HuH-7.5 (cell line): Measurements from ENCODE around the gene TTLL5.
A peak's percentile ranks its signal among the peaks of the same experiment; 100 is the strongest.

Experiments used
- DNase-seq: peaks from one replicate; pipeline ENCODE4 v3.0.0; 2011; ENCODE audit warnings: low spot score

TTLL5 gene

DNA sequence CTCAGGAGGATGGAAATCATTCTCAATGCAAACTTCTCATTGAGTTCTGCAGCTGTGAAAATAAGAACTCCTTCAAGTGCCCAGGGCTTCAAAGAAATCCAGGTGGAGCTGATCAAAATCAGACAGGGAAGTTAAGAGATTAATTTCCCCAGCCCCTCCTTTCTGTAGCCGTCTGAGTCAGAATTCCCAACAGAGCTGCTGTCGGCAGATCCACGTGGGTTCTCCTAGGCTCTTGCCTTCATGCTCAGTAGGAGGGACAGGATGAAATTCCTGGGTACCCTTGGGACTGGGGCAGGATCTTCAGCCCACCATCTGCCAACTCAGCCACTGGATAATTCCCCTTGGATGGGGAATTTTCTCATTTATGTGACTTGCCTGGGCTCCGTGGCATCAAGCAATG is 307.4 kb downstream of the TTLL5 start:
- DNase-seq = no peak

DNA sequence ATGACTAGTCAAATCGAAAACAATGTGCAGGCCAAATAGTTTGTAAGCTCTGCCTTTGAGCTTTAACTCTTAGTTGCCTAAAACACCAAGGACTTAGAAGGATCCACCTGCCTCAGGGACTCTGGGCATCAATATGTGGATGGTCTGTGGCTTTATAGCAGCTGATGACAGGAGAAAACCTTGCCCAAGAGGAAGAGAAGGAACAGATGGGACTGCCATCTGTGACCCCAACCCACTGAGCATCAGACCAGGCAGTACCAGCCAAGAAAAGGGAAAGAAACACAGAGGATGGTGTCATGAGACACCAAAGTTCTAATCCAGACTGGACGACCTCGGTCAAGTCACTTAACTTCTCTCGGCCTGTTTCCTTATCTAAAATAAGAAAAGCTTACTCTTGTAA is 308.1 kb downstream of the TTLL5 start:
- DNase-seq = no peak

DNA sequence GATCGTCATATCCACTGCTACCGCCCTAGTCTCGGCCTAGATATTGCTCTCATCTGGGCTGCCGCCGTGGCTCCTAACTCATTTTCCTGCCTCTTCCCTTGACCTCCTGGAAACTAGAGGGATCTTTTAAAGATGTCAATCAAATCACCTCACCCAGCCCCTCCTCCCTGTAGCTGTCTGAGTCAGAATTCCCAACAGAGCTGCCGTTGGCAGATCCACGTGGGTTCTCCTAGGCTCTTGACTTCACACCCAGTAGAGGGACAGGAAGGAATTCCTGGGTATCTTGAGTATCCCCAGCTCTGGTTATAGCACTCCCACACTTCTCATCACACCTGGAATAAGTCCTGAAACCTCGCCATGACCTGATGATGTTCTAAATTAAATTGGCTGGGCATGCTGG is 308.8 kb downstream of the TTLL5 start:
- DNase-seq = no peak

DNA sequence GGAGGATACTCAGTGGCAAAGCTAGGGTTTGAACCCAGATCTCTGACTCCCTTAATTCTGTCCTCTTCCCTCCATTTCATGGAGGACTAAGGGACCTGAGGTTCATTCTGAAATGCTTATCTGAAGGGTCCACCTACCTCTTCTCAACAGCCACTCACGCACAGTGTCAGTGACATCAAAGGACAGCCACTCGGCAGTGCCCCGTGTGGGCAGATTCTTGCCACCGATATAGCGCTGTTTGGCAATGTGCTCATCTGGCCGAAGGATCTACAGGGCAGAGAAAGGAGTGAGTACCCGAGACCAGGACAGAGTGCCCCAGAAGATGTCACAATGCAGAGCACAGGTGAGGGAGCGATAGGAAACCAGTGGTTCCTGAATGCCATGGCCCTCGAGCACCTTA is 309.9 kb downstream of the TTLL5 start:
- no peak for DNase-seq

DNA sequence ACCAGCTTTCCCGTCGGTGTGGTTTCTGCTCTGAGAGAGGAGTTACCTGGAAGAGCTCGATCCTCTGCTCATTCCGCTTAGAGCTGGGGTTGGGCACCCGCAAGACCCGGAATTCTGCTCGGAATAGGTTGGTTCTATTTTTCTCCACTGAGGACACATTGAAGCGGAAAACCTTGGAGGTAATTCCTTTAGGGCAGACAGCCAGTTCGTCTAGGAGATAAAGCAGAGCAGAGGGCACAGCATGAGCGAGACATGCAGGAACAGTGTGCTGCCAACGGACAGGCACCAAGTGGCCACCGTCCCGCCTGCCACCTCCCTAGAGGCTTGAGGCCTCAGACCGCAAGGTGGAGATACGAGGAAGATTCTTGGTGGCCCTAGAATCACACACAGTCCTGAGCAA is 310.5 kb downstream of the TTLL5 start:
- DNase-seq = no peak

DNA sequence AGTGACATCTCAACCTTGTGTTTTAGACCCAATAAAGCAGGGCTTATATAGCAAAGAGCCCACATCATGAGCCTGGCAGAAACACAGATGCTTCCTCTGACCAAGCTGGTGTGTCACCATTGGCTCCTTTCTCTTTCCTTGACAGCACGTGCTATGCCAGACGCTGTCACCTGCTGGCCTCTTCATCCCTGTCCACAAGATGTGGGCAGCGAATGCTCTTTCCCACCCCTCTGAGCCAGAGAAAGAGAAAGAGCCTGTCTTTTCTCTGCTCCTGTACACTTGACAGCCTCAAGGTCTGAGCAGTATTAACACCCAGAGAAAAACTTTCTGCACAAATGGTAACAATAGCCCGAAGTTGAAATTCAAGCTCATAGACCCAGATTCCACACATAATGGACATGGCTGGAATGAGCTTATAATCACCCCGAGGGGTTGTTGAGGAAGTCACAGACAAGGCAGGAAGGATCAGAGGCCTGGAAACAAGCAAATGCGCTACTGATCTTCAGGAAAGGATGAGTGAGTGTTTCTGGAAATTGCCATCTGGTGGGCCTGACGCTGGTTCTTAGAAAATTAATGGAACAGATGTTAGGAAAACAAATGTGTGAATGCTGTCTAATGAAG is 311.9 kb downstream of the TTLL5 start:
- no peak for DNase-seq

DNA sequence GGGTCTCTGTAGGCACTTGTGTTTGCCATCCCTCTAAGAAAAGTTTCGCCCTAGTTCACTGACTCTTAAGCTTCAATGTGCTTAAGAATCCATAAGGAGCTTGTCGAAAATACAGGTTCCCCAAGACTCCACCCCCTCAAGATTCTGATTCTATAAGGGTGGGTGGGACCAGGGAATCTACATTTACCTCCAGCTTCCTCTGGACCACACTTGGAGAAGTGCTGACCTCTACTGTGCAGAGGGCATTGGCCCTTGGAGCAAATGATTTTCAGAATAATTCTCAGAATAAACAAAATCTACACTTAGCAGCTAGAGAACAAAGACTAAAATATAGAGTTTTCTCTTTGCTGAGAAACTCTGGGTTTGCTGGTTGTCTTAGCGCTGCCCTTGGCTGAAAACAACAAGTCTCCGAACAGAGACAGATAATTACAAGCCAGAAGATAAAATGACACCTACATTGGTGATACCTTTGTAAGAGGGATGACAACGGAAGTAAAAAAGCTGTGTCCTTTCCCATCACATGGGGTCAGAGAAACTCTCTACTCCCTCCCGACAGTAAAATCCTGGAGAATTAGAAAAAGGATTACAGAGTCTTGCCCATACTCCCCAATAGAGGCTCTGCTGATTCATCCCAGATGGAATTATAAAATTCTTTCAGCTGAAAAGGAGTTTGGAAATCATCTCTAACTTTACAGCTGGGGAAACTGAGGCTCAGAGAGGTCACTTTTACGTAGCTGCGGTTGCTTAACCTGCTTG is 316.0 kb downstream of the TTLL5 start:
- no peak for DNase-seq

DNA sequence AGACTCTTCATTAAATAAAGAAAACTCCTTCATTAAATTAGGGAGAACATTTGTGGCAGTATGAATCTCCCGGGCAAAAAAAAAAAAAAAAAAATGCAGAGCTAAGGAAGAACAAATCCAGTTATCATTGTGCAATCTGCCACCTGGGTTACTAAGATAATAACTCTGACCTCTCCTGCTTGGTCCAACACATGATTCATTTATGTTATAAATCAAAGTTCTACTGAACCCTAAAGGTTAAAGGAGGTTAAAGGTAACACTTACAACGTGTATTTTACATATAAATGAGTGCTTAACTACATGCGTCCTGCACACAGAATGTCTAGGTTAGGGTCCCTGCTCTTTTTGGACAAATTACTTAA is 316.5 kb downstream of the TTLL5 start:
- no peak for DNase-seq

DNA sequence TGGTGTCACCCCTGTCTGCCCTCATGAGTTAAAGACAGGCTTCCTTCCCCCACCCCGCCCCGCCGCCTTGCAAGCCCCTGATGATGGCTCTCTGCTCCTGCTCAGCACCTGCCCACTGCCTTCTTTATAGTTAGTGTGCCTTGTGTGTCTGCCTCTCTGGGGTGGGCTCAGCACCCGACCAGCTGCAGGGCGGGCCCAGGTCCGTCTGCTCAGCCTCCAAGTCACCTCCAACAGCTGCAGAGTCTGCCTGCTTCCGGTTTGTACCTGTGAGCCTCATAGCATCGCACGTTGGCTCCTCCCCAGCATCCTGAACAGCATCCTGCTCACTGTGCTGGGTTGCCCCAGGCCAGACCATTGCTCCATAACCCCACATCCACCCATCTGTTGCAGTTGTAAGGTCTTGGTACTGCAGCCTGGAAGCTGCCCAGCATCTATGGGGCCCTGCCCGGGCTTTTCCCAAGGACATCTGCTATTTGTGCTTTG is 317.2 kb downstream of the TTLL5 start:
- DNase-seq = no peak

DNA sequence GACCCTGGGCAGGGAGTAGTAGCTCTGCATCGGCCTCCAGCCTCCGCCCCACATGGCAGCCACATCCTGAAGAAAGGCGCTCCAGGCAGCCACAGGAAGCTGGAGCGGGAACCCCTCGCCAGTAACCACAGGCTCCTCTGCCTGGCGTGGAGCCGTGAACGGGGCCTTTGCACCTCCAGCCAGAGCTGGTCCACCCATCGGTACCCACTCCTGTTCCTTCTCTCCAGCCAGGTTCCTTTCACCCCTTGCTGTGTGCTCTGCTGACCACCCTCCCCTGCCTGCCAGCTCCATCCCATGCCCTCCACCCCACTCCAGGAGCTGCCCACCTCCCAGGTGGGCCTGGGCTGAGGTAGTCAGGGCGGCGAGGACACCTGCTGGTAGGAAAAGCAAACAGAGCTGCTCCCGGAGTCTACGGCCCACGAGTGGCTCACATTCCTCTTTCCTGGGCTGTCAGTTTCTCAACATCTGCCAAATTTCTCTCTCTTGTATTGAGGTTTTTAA is 318.1 kb downstream of the TTLL5 start:
- peak; percentile 49 for DNase-seq

DNA sequence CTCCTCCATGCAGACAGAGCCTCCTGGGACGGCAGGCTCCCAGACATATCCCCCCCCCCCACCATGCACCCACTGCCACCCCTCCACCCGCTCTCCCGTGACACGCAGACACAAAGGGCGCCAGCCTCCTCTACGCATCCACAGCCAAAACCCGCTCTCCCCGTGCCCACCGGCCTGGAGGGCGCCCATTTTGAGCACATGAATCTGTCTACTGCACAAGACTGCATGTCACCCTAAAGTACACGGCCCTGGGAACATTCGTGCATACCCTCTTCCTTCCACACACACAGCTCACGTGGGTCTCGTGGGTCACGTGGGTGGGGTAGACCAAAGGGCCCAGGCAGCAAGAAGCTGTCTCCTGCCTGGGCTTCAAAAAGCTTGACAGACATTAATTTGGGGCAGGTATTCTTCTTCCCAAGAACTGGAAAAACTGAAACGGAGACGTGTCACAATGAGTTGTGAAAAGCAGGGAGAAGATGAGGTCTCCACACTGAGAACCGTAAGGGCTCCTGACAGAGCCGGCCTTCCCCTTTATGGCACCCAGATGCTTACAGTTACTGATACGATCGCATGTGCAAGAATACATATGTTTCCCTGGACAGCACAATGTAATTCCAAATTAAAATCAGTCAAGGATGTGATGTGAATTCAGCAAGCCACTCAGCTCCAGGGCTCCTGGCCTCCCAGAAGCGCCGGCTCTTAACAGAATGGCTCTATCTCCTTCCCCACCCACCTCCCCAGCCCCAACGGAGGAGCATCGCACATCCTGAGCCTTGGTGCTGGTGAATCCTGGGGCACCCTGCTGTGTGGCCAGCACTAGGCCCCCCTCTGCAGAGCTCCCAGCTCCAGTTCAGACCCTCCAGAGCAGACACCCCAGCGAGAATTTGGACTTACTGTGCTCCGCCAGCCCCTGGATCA is 318.9 kb downstream of the TTLL5 start:
- DNase-seq = no peak

DNA sequence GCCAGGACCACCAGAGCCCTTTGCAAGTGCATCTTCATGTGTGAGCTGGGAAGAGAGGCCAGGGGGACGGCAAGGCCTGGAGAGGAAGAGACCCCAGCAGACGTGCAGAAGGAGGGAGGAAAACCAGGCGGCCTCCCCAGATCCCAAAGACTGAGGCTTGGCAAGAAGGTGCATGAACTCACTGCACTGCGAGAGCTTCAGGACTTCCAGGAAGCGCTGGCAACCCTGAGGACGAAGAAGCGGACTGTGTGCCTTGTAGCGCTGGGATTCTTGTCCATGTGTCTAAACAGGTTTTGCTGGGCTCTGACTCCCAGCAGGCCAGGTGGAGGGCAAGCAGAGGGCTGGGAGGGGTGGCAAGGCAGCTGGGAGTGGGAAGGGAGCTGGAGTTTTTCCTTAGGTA is 319.8 kb downstream of the TTLL5 start:
- DNase-seq = no peak

DNA sequence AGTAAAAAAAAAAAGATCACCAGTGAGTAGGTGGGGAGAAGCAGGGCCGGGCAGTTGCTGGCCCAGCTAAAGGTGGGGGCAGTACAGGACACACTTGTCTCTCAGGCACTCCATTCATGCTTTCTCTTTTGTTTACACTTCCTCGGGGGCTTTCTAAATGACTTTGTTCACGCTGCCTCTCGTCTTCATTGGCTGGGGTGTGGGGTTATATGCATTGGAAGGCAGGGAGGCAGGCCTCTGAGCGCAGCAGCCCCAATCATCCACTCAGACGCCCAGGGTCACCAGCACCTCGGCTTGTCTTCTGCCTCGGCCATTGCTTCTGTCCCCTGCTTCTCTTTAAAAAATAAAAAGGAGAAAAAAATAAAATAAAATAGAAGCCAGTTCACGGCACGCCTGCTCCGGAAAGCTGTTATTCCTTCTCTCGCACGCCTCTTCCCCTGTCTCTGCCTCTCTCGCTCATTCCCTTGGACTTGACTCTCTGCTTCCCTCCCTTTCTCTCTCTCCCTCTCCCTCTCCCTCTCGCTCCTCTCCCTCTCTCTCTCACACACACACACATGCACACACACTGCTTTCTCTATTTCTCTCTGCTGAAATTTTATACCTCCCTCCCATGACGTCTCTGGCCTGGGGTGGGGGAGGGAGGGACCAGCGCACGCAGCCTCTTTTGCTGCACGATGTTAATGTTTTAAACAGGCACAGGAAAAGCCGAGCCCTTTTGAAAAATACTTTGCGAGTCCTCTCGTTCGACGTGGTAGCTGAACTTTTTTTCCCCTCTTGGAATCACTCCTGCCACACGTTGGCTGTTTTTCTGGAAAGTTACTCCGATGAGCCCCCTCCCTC is 320.6 kb downstream of the TTLL5 start, which contains the start of gene TGFB3:
Gene TGFB3 (minus strand): TSS at position 570 of the 840 bp plus-strand sequence. CDS start 1,102 bp downstream, outside the sequence.
- DNase-seq = peak; percentile 52

DNA sequence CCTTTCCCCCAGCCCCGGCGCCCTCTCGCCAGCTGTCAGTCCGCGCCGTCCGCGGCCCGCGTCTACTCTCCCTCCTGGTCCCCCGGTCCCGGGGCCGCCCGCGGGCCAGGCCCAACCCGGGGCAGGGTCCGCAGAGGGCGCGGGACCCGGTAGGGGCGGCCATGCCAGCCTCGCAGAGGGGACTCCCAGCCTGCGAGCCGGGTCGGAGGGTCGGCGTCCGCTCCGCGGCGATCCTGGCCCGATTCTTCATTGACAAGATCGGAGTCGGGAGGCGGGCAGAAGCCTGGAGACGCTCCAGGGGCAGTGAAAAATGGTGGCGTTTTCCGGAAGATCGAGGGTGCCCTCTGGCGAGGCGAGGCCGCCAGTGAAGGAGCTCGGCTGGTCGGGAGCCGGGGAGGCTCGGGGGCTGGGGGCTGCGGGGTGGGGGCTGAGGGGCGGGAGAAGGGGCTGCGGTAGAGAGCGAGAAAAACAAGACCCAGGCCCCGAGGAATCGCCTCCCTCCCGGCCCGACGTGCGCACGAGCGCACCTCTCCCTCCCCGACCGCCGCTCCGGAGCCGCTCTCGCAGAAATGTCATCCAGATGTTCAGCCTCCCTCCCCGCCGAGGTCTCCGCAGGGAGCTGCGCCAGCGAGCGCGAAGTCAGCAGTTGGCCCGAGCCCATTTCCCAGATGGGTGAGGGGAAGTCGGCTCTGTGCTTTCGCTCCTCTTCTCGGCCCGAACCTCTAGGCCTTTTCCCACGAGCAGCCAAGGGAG is 321.4 kb downstream of the TTLL5 start:
- DNase-seq = peak; percentile 73

DNA sequence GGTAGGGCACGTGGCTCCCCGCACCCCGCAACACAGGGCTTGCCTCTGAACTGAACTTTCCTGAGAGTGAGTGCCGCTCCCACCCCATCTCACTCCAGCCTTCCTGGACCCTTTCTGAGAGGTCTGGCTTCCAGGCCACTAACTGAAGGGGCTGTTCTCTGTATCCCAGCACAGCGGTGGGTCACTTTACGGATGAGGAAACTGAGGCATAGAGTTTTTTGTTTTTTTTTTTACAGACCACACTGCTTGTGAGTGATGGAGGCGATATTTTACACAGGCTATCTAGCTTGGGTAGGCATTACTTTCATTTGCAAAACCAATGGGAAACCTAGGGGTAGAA is 321.9 kb downstream of the TTLL5 start:
- DNase-seq = no peak

DNA sequence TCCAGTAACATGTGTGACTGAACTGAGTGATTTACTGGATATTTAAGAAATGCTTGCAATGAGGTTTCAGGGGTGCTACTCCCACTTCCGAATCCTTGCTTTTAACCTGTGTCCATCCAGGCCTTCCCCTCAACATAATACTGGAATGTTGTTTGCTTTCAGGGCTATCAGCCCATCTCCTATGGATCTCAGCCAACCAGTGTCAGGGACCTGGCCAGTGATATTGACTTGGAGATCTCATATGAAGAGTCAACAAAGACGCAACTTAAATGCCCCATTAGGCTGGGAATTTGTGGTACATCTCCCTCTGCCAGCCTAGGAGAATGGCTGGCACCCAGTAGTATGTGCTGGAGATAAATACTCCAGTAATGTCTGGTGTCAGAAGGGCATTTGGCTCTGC is 323.6 kb downstream of the TTLL5 start:
- no peak for DNase-seq

DNA sequence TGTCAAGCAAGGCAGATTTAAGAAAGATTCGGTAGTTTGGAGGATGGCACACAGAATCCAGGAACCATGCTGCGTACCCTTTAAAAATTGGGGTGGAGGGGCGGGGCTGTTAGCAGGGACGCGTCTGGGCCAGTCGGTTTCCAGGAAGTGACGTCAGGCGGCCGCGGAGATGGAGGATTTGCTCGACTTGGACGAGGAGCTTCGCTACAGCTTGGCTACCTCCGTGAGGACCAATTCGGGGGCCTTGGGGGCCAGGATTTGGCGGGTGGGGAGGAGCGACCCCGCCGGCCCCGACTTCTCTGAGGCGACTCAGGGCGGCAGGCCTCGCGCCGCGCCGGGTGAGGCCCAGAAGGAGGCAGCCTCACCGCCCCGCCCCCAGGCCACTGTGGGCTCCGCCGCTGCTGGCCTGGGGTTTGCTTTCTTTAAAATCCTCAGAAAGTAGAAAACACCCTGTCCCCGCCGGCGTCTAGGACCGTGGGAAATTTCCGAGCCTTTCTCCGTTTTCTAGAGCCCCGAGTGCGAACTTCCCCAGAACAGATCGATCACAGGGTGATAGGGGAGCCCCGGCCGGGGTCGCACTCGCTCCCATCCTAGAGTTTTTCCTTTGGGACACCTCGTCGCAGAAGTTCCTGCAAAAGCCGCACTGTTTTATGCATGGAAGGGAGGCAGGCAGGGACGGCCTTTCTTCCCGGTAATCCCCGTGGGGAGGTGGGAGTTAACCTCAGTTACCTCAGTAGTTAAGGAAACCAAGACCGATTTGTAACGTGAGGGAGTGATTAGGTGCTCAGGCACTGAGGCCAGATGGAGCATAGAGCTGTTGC is 324.8 kb downstream of the TTLL5 start, which contains the start of gene IFT43:
Gene IFT43 (plus strand): TSS at position 146 of the 821 bp plus-strand sequence. CDS start 24 bp downstream, at position 170.
- peak; percentile 69 for DNase-seq

DNA sequence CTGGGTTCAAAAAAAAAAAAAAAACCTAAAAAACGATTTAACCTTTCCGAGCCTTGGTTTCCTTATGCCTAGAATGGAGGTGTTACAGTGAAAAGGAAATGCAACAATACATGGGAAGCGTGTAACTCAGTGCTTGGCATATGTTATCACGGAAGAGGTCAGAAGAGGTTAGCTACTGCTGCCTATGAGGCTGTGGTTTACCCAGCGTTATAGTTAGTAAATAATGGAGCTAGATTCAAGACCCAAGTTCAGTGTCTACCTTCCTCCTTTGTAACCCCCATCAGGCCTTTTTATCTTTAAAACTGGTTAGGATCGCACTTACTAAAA is 325.4 kb downstream of the TTLL5 start:
- no peak for DNase-seq

DNA sequence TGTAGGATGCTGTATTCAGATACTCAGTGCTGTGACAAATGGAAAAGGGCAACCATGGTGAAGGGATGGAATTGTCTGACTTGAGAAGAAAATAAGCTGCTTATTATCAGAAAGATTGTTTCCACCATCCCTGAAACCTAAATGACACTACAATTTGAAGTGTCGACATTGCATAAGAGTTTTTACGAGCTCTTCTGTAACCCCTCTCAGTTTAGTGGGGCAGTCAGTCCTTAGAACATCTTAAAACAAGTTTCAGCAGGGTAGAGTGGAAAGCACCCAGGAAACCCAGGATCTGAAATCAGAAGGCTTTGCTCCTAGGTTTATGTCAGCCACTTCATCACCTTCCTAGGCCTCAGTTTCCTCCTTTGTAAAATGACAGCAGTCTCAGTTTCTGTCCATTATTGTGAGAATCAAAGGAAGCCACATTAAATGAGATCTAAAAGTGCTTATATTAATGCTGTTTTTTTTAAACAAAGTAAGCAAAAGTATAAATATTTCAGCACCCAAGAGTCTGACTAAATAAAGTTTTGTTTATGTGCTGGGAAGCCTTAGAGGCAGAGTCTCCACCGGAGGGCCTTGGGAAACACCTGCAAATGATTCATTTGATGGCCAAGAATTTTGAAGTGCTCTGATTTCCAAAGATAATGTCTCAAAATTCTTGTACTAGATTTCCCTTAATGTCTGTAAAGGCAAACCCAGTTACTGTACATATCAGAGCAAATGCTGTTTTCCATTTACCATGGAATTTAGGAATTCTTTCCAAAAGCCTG is 326.3 kb downstream of the TTLL5 start:
- DNase-seq = no peak
